GM18526 (cell line): ENCODE measurements around the gene FLVCR2.

ENCODE experiments used
- POLR2A ChIP-seq: IDR thresholded peaks from 3 replicates; pipeline ENCODE4 v1.6.1; 2011; ENCODE audit not compliant: insufficient read length; ENCODE audit errors: extremely low read depth

Gene FLVCR2

GRCh38 chr14:75634848-75635247, 56.4 kb downstream of the FLVCR2 start:
- no peak for TF ChIP-seq POLR2A

- no peak for TF ChIP-seq POLR2A
Observed at GRCh38 chr14:75636100-75636692, 57.8 kb downstream of the FLVCR2 start.

GRCh38 chr14:75640876-75641275, 62.5 kb downstream of the FLVCR2 start:
- no peak for TF ChIP-seq POLR2A

- no peak for TF ChIP-seq POLR2A
Observed at GRCh38 chr14:75643985-75644384, 65.6 kb downstream of the FLVCR2 start.

GRCh38 chr14:75645056-75645455, 66.6 kb downstream of the FLVCR2 start:
- no peak for TF ChIP-seq POLR2A

GRCh38 chr14:75646762-75647161, 68.3 kb downstream of the FLVCR2 start:
- TF ChIP-seq POLR2A, result no peak

- TF ChIP-seq POLR2A, result no peak
Observed at GRCh38 chr14:75647640-75648039, 69.2 kb downstream of the FLVCR2 start.

- TF ChIP-seq POLR2A, result no peak
Observed at GRCh38 chr14:75648066-75648838, 69.8 kb downstream of the FLVCR2 start.

GRCh38 chr14:75649337-75649736, 70.9 kb downstream of the FLVCR2 start:
- TF ChIP-seq POLR2A, result no peak

- TF ChIP-seq POLR2A, result no peak
Observed at GRCh38 chr14:75649773-75650172, 71.4 kb downstream of the FLVCR2 start.

GRCh38 chr14:75650253-75651058, 72.0 kb downstream of the FLVCR2 start:
- no peak for TF ChIP-seq POLR2A

GRCh38 chr14:75653563-75653962, 75.1 kb downstream of the FLVCR2 start:
- no peak for TF ChIP-seq POLR2A

GRCh38 chr14:75654127-75654732, 75.8 kb downstream of the FLVCR2 start:
- TF ChIP-seq POLR2A, result no peak

- no peak for TF ChIP-seq POLR2A
Observed at GRCh38 chr14:75655235-75655634, 76.8 kb downstream of the FLVCR2 start.

- no peak for TF ChIP-seq POLR2A
Observed at GRCh38 chr14:75657331-75657730, 78.9 kb downstream of the FLVCR2 start.
